Activated T-cell treated with anti-CD3 and anti-CD28 coated beads for 1 hour (primary cell): ENCODE data around the gene DNAJB13.

Experiments used
- DNase-seq: peaks from one replicate; pipeline ENCODE4 v3.0.0-alpha.2; 2020; ENCODE audit warnings: low read depth

DNAJB13 gene

GRCh38 chr11:74015919-74016684, 65.3 kb downstream of the DNAJB13 start:
- DNase-seq = no peak

- DNase-seq = no peak
These were observed 66.8 kb downstream of the DNAJB13 start for GRCh38 chr11:74017631-74018030.

GRCh38 chr11:74018331-74019005, 67.6 kb downstream of the DNAJB13 start:
- DNase-seq = no peak

- DNase-seq = no peak
These were observed 68.4 kb downstream of the DNAJB13 start for GRCh38 chr11:74019104-74019738.

GRCh38 chr11:74019860-74020259, 69.0 kb downstream of the DNAJB13 start:
- no peak for DNase-seq
